Sigmoid colon (tissue), 7 donors: ENCODE data around the gene CAPN10. TPM values are rescaled to one million over a fixed set of nuclear protein-coding genes. Genes with fewer than 3 reads are reported as not detected.

ENCODE experiments used
- DNase-seq: peaks from one replicate; pipeline ENCODE4 v3.0.0-alpha.2; 2019
- H3K27ac ChIP-seq, 4 donors: fragments of 200-600 bp; sonication (generic); one replicate each; pipeline ENCODE4 v1.5.1; 2016 to 2019; ENCODE audit warnings: mild to moderate bottlenecking in 1 of 4
- H3K27me3 ChIP-seq, 3 donors: fragments of 200-600 bp; sonication (generic); one replicate each; pipeline ENCODE4 v1.5.1; 2019; ENCODE audit warnings: mild to moderate bottlenecking in 1 of 3
- H3K36me3 ChIP-seq, 4 donors: fragments of 200-600 bp; sonication (generic); one replicate each; pipeline ENCODE4 v1.5.1; 2016 to 2019
- H3K4me1 ChIP-seq, 4 donors: fragments of 200-600 bp; sonication (generic); one replicate each; pipeline ENCODE4 v1.5.1; 2017 to 2019
- H3K4me3 ChIP-seq, 4 donors: fragments of 200-600 bp; sonication (generic); one replicate each; pipeline ENCODE4 v1.5.1; 2017 to 2019; ENCODE audit warnings: mild to moderate bottlenecking in 2 of 4, moderate library complexity in 1 of 4
- H3K9me3 ChIP-seq, 4 donors: fragments of 200-600 bp in 3 of 4; sonication (generic) in 3 of 4; one replicate each; pipeline versions ENCODE4 v1.5.1 to v1.6.1; 2013 to 2019
- EP300 ChIP-seq, 4 donors: sonication (generic); formaldehyde crosslinking; IDR thresholded peaks; one replicate each; pipeline ENCODE4 v1.6.1; 2017; ENCODE audit warnings: antibody characterized with exemption in 4 of 4
- POLR2A ChIP-seq, 2 donors: fragments of 450-650 bp; IDR thresholded peaks; one replicate each; pipeline ENCODE4 v1.6.1; 2016; ENCODE audit warnings: antibody characterized with exemption in 2 of 2, mild to moderate bottlenecking in 2 of 2, moderate library complexity in 2 of 2
- POLR2AphosphoS5 ChIP-seq, 4 donors: sonication (generic); formaldehyde crosslinking; IDR thresholded peaks; one replicate each; pipeline ENCODE4 v1.6.1; 2017; ENCODE audit warnings: antibody characterized with exemption in 4 of 4
- WGBS, 2 donors: extraction: QIAGEN DNeasy Blood & Tissue Kit; methylation state at CpG; one replicate each; pipeline ENCODE4 v1.1.7; 2013; 5-methylcytosine and 5-hydroxymethylcytosine counted together
- intact Hi-C: fragments of 100-400 bp; cut with DNase I; formaldehyde crosslinking; loops from one replicate; pipeline ENCODE4 v1.15.1; 2023
- polyA plus RNA-seq, 3 donors: library from polyadenylated mRNA; stranded (reverse); fragments of 200-250 nt; gene quantifications; one replicate each; pipeline ENCODE4 v1.2.3, GENCODE V29; 2013
- total RNA-seq, 4 donors: library from RNA; depleted of rRNA; stranded (reverse); fragments of >200 nt; gene quantifications; one replicate each; pipeline ENCODE4 v1.1.0, GENCODE V29; 2016
- TF ChIP-seq, protein P1 (sequence below), 4 experiments: fragments of 450-650 bp in 3 of 4; fragments of 200-600 bp in 1 of 4; IDR thresholded peaks; one replicate each; pipeline ENCODE4 v1.5.1; 2016 to 2019; ENCODE audit warnings: antibody characterized with exemption in 4 of 4, mild to moderate bottlenecking in 3 of 4, moderate library complexity in 2 of 4
- donor health status: healthy with polysubstance abuse.
- donor health status: Bipolar disorder and iron deficiency.
- donor health status: healthy.

Gene CAPN10
- total and polyA plus RNA-seq, 7 donors, result 10.5 to 33.0 (median 16.4) TPM

DNA sequence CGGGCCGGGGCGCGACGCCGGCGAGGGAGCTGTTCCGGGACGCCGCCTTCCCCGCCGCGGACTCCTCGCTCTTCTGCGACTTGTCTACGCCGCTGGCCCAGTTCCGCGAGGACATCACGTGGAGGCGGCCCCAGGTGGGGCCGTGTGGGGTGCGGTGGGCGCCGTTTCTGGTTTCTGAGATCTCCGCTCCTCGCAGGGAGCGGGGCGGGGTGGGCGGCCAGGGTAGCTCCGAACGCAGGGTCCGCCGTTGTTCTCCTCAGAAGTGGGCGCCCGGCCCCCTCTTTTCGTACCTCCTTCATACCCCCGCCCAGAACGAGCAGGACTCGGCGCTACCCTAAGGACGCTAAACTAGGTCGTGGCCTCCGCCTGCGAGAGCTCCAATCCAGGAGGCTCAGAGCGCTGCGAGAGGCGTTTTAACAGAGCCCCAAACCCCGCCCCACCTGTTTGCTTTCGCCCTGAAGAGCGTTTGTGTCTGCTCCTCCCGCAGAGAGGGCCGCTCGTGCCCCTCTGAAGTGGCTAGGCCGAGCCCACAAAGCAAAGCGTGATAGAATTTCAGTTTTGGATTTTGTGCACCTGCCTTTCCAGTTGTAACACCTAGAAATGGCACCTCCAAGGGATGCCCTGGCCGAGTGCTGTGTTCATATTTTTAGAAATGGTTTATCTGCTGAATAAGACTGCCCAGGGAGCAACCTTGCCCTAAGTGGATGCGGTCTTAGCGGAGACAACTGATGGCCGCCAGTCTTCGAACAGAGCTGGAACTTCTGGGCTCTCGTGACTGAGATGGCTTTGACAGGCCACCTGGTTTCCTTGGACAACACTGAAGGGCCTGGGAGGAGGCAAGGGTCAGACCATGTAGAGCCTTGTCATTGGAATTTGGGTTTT is 626 bp downstream of the CAPN10 start:
- intact Hi-C loops, result loop anchor here (2.0 kb wide), 1 partner anchor 20 kb away; no protein-coding TSS in a partner anchor

DNA sequence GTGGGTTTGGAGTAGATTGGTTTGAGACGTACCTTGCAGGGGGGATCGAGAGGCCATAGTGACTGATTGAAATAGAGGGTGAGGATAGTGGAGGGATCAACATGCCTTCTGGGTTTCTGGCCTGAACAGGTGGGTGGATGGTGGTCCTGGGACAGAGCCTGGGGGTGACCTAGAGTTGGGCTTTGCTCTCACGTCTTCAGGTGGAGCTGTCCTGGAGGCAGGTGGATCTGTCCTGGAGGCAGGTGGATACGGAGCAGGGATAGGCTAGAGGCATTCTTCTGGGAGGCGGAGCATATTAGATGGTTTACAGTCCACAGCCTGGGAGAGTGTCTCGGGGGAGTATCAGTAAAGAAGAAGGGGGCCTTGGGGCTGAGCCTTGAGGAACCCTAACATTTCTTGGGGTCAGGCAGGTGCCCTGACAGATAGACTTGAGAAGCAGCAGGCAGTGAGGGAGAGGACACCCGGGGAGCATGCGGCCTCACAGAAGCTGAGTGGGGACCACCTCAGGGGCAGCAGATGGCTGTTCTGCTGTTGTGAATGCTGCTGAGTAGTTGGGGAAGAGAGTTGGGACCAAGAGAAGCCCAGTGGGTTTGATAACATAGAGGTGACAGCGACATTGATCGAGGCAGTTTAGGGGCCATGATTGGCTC is 1.6 kb downstream of the CAPN10 start:
- intact Hi-C loops, result no loop called here
- peak; percentile 60 for DNase-seq
- Histone ChIP-seq H3K36me3 (peaks cover 0 to 36% (median 15%) of the 10 kb centered on the region in 4 donors), H3K27me3 (no peaks in the 10 kb centered on the region), H3K27ac (no peak overlapping the region), H3K9me3 (no peaks in the 10 kb centered on the region), H3K4me3 (peak overlapping the region in 2 of 4 donors; percentile 69 to 99), H3K4me1 (peaks cover 0 to 44% (median 34%) of the 10 kb centered on the region in 4 donors)
- WGBS, 2 donors, result 81 to 86% methylated on average over 10 of the region's 10 CpGs
- TF ChIP-seq, protein P1, sequence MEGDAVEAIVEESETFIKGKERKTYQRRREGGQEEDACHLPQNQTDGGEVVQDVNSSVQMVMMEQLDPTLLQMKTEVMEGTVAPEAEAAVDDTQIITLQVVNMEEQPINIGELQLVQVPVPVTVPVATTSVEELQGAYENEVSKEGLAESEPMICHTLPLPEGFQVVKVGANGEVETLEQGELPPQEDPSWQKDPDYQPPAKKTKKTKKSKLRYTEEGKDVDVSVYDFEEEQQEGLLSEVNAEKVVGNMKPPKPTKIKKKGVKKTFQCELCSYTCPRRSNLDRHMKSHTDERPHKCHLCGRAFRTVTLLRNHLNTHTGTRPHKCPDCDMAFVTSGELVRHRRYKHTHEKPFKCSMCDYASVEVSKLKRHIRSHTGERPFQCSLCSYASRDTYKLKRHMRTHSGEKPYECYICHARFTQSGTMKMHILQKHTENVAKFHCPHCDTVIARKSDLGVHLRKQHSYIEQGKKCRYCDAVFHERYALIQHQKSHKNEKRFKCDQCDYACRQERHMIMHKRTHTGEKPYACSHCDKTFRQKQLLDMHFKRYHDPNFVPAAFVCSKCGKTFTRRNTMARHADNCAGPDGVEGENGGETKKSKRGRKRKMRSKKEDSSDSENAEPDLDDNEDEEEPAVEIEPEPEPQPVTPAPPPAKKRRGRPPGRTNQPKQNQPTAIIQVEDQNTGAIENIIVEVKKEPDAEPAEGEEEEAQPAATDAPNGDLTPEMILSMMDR (IDR thresholded peaks at IDR 0.05), result no peak
- TF ChIP-seq EP300 (IDR thresholded peaks at IDR 0.05) (no peak), POLR2AphosphoS5 (IDR thresholded peaks at IDR 0.05) (no peak), POLR2A (IDR thresholded peaks at IDR 0.05) (no peak)

More for the DNA sequence above, 626 bp downstream of the CAPN10 start:
- no peak for TF ChIP-seq POLR2A (IDR thresholded peaks at IDR 0.05)
- no peak for TF ChIP-seq EP300 (IDR thresholded peaks at IDR 0.05)
- TF ChIP-seq, protein P1 (IDR thresholded peaks at IDR 0.05), result no peak
- TF ChIP-seq POLR2AphosphoS5 (IDR thresholded peaks at IDR 0.05), result no peak
- peak overlapping the region; percentile 92 to 98 (median 96) for H3K27ac ChIP-seq
- DNase-seq, result peak; percentile 75
- no peaks in the 10 kb centered on the region for H3K27me3 ChIP-seq
- peak overlapping the region; percentile 69 to 99 (median 91) for H3K4me3 ChIP-seq
- peaks cover 0 to 44% (median 34%) of the 10 kb centered on the region in 4 donors for H3K4me1 ChIP-seq
- H3K36me3 ChIP-seq, result peaks cover 0 to 31% (median 14%) of the 10 kb centered on the region in 4 donors
- no peaks in the 10 kb centered on the region for H3K9me3 ChIP-seq
- WGBS, 2 donors, result 3 to 4% methylated on average over 62 of the region's 62 CpGs

DNA sequence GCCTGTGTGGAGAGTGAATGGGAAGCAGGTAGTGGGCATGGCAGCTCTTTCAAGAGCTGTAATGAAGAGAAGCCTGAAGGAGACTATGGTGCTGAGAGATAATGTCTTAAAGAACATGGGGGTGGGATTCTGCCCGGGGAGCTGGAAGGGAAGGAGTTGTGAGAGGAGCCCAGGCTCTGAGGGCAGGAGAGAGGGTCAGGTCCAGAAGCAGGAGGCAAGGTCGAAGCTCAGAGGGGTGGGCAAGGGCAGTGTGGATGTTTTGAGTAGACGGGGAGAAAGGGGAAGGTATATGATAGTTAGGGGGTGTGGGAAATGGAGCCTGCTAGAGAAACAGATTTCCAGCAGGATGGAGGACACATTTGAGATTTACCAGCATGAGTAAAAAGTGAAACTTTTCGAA is 2.1 kb downstream of the CAPN10 start:
- H3K36me3 ChIP-seq, result peaks cover 0 to 41% (median 15%) of the 10 kb centered on the region in 4 donors
- intact Hi-C loops, result no loop called here
- no peak overlapping the region for H3K4me3 ChIP-seq
- no peak overlapping the region for H3K27ac ChIP-seq
- no peaks in the 10 kb centered on the region for H3K9me3 ChIP-seq
- no peak for DNase-seq
- TF ChIP-seq POLR2AphosphoS5 (IDR thresholded peaks at IDR 0.05) (no peak), EP300 (IDR thresholded peaks at IDR 0.05) (no peak), POLR2A (IDR thresholded peaks at IDR 0.05) (no peak)
- TF ChIP-seq, protein P1 (IDR thresholded peaks at IDR 0.05), result no peak
- WGBS, 2 donors, result 79 to 87% methylated on average over 4 of the region's 4 CpGs
- no peaks in the 10 kb centered on the region for H3K27me3 ChIP-seq
- H3K4me1 ChIP-seq, result peaks cover 0 to 43% (median 34%) of the 10 kb centered on the region in 4 donors

DNA sequence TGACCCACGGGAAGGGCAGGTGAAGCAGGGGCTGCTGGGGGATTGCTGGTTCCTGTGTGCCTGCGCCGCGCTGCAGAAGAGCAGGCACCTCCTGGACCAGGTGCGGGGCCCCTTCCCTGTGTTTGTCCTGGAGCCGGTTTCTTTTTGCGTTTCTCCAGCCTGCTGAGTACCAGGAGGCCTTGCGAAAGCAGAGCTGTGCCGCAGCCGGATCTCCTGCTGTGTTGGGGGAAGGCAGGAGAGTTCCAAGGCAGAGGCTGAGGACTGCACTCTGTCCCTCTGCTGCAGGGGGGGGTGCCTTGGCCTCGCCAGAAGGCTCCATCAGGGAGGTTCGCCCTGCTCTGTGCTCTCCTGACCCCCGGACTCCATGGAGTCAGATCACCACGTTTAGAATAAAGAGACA is 2.8 kb downstream of the CAPN10 start:
- WGBS, 2 donors, result 88 to 93% methylated on average over 14 of the region's 14 CpGs
- Histone ChIP-seq H3K4me1 (peaks cover 0 to 36% (median 30%) of the 10 kb centered on the region in 4 donors), H3K4me3 (no peak overlapping the region), H3K27ac (no peak overlapping the region), H3K36me3 (peaks cover 0 to 41% (median 15%) of the 10 kb centered on the region in 4 donors), H3K9me3 (no peaks in the 10 kb centered on the region), H3K27me3 (no peaks in the 10 kb centered on the region)
- TF ChIP-seq, protein P1 (IDR thresholded peaks at IDR 0.05), result no peak
- TF ChIP-seq POLR2A (IDR thresholded peaks at IDR 0.05) (no peak), EP300 (IDR thresholded peaks at IDR 0.05) (no peak), POLR2AphosphoS5 (IDR thresholded peaks at IDR 0.05) (no peak)
- peak; percentile 34 for DNase-seq
- intact Hi-C loops, result no loop called here
